ENCODE data around the gene ARID4A.
"Not testable (repeated sequence)": the region's sequence is repeated elsewhere in the genome, so short reads cannot be mapped to it uniquely, and the experiment has no call there.

ARID4A gene

GRCh38 chr14:58298477-58299400 lies at the start of gene ARID4A:
TSS of gene ARID4A (plus strand) at chr14:58298555. CDS start at chr14:58299855, 1,300 bp downstream.
- peak; percentile 66 to 79 for DNase-seq (ENCODE audit: low read depth in 2 of 2)

DNA sequence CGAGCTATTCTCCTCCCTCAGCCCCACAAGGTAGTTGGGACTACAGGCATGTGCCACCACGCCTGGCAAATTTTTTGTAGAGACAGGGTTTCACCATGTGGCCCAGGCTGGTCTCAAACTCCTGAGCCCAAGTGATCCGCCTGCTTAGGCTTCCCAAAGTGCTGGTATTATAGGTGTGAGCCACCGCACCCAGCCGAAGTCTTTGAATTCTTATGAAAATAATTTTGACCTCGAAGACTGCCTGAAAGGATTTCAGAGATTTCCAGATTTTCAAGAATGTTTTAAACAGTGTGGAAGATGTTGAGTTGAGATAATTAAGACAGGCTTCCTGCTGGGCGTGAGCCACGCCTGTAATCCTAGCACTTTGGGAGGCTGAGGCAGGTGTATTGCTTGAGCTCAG lies 48.7 kb upstream of the ARID4A start:
- DNase-seq (ENCODE audit: low read depth in 2 of 2), result no peak

DNA sequence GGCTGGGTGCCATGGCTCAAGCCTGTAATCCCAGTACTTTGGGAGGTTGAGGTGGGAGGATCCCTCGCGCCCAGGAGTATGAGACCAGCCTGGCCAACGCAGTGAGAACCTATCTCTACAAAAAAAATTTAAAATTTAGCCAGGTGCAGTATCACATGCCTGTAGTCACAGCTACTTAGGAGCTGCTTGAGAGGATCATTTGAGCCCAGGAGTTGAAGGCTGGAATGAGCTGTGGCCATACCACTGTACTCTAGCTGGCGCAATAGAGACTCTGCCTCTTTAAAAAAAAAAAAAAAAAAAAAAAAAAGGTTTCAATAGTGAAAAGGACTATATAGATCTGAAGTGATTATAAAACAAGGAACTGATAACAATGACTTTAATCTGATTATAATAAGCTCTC lies 40.2 kb upstream of the ARID4A start:
- DNase-seq (ENCODE audit: low read depth in 2 of 2), result no peak

- not testable (repeated sequence) for DNase-seq (ENCODE audit: low read depth in 2 of 2)
These were observed 36.4 kb upstream of the ARID4A start for GRCh38 chr14:58262005-58262404.

- no peak for DNase-seq (ENCODE audit: low read depth in 2 of 2)
These were observed 33.0 kb upstream of the ARID4A start for GRCh38 chr14:58265401-58265800.

GRCh38 chr14:58270628-58271027 lies 27.7 kb upstream of the ARID4A start:
- no peak for DNase-seq (ENCODE audit: low read depth in 2 of 2)

- no peak for DNase-seq (ENCODE audit: low read depth in 2 of 2)
These were observed 25.6 kb upstream of the ARID4A start for GRCh38 chr14:58272588-58273372.

GRCh38 chr14:58274881-58275280 lies 23.5 kb upstream of the ARID4A start:
- DNase-seq (ENCODE audit: low read depth in 2 of 2), result no peak

- DNase-seq (ENCODE audit: low read depth in 2 of 2), result no peak
These were observed 22.7 kb upstream of the ARID4A start for GRCh38 chr14:58275527-58276190.

GRCh38 chr14:58276208-58276607 lies 22.1 kb upstream of the ARID4A start:
- DNase-seq (ENCODE audit: low read depth in 2 of 2), result no peak

GRCh38 chr14:58278177-58278576 lies 20.2 kb upstream of the ARID4A start:
- no peak for DNase-seq (ENCODE audit: low read depth in 2 of 2)

DNA sequence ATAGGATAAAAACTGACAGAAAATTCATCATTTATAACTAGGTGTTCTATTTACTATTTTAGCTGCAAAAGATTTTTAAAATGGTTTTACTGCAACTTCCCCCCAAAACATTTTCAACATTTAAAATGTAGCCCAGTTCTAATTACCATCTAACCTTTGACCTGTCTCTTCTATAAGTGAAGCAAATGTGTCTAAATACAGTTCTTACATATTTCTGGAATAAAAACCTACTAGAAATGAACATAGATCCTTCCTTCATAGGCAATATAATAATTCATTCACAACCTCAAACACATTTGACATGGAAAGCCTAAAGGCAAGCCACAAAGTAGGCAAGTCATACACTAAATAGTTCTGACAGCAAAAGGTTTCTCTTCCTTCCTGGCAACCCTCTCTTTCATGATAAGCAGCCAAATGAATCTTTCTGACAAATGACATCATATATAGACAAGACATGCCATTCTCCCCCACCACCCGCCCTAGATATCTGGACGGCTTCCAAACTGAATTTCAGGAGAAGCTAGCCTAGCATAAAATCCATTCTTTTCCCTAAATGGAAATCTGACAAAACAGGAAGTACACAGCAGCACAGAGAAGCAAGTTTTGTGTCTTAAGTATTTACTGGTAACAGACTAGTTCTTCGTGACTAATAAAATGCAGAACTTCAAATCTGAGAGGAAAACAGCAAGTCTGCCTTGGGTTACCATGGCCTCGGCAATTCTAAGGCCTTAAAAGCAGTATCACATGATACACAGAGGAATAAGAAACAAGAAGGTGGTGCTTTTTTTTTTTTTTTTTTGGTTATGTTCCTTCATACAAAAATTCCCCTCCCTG lies 17.2 kb upstream of the ARID4A start:
- no peak for DNase-seq (ENCODE audit: low read depth in 2 of 2)

DNA sequence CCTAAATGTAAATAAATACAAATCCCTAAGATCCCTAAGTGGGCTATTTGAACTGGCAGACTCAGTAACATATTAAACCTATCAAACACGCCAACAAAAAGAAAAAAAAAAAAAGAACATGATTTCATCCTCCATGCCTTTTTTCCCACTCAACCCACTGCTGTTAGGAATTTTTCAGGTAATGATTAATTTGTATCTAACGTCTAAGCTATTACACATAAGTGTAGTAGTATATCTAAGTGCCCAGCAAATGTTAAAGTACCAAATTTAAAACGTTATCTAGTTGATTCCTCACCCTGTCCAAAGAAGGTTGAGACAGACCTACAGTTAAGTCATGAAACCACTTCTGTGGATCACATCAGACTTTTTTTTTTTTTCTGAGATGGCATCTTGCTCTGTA lies 16.4 kb upstream of the ARID4A start:
- DNase-seq (ENCODE audit: low read depth in 2 of 2), result no peak

DNA sequence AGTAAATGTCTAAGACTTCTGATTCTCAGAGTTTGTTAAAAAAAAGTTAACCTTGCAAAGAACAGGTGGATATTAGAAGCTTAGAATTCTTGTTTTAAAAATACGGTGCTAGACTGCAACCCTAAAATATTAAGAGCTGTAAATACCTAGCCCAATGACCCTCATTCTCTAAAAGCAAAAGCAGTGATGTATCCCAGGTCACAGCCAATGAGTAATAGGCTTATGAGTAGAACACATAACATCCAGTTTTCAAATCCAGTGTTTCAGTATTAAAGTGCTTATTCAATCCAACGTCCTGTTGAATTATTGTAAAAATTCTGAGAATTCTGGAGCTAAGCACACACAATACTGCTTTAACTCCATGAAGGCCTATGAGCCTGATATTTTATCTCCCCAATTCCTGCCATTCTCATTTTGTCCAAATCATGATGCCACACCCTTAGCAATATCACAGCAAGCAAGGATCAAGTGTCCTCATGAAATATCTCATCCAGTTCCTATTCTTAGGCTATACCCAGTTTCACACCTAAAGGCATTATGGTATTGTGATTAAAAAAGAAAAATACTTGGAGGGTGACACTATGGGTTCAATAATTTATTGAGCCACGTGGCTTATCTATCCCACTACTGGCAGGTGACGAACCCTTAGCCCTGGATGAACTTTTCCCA lies 15.3 kb upstream of the ARID4A start:
- DNase-seq (ENCODE audit: low read depth in 2 of 2), result no peak

DNA sequence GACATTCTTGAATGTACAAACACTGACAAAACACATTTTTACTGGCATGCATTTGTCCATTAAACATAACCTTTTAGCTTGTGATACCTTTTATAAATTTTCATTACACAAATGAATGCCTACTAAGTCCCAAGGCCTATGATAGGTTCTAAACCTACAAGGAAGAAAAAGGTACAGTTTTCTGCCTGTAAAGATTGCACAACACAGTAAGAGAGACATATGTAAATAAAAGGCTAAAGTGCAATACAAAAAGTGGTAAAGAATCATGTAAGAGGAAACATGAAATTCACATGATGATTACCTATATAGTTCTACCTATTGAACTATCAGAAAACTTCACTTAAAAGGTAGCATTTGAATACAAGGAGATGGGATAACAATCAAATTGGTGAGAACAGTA lies 14.6 kb upstream of the ARID4A start:
- DNase-seq (ENCODE audit: low read depth in 2 of 2), result no peak

DNA sequence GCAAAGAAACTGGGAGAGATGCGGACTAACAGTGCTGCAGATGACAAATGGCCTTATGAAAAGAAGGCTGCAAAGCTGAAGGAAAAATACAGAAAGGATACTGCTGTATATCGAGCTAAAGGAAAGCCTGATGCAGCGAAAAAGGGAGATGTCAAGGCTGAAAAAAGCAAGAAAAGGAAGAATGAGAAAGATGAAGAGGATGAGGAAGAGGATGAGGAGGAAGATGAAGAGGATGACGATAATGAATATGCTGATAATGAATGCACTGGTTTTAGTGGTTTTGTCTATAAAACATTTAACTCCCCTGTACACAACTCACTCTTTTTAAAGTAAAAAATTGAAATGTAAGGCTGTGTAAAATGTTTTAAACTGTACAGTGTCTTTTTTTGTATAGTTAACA lies 13.2 kb upstream of the ARID4A start:
- DNase-seq (ENCODE audit: low read depth in 2 of 2), result no peak

DNA sequence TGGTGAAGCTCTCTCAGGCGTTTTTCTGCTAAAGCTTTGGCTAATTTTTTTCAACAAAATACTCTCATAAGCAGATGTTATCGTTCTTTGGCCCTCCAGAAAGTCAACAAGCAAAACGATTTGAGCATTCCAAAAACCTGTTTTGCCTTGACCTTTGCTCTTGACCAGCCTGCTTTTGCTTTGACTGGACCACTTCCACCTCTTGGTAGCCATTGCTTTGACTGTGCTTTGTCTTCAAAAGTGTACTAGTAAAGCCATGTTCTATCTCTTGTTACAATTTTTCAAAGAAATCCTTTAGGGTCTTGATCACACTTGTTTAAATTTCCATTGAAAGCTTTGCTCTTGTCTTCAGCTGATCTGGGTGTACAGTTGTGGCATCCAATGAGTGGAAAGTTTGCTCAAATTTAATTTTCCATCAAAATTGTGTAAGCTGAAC lies 10.7 kb upstream of the ARID4A start:
- DNase-seq (ENCODE audit: low read depth in 2 of 2), result no peak

- no peak for DNase-seq (ENCODE audit: low read depth in 2 of 2)
These were observed 10.1 kb upstream of the ARID4A start for GRCh38 chr14:58288106-58288792.

DNA sequence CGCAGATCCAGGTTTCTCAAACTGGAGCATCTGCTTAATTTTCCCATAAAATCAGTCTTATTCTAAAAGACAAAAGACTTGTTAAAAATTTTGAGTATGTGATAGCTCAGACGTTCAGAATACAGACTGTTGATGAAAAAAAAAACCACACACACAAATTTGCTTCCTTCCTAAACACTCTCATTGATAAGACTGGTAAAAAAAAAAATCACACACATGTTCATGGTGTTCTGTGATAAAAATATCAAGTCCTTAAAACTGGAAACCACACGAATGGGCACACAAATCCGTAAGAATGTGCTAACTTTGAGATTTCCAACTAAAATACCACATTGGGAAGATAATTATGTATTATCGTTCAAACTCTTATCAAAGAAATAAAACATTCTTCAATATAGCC lies 6.7 kb upstream of the ARID4A start:
- no peak for DNase-seq (ENCODE audit: low read depth in 2 of 2)

DNA sequence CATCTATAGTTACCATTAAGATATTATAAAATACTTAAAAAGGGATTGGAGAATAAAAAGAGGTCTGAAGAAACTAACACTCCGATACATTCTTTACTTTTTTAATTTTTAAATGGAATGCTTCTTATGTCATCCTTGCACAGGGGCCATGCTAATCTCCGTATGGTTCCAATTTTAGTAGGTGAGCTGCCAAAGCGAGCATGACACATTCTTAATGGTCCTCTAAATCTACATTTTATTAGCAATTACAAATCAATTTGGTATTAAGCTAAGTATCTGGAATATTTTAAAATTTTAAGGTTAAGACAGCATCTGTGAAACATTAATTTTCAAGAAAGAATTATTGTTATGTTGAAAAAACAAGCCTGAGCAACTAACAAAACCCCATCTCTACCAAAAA lies 6.2 kb upstream of the ARID4A start:
- DNase-seq (ENCODE audit: low read depth in 2 of 2), result no peak

Data from stimulated activated CD4-positive, alpha-beta T cell treated with anti-CD3 and anti-CD28 coated beads, Interleukin-15, amount 100 ng/mL, for 48 hours (primary cell).